ENCODE measurements around the gene CEP41.
"Not testable (repeated sequence)": the region's sequence is repeated elsewhere in the genome, so short reads cannot be mapped to it uniquely, and the experiment has no call there.

CEP41 gene

DNA sequence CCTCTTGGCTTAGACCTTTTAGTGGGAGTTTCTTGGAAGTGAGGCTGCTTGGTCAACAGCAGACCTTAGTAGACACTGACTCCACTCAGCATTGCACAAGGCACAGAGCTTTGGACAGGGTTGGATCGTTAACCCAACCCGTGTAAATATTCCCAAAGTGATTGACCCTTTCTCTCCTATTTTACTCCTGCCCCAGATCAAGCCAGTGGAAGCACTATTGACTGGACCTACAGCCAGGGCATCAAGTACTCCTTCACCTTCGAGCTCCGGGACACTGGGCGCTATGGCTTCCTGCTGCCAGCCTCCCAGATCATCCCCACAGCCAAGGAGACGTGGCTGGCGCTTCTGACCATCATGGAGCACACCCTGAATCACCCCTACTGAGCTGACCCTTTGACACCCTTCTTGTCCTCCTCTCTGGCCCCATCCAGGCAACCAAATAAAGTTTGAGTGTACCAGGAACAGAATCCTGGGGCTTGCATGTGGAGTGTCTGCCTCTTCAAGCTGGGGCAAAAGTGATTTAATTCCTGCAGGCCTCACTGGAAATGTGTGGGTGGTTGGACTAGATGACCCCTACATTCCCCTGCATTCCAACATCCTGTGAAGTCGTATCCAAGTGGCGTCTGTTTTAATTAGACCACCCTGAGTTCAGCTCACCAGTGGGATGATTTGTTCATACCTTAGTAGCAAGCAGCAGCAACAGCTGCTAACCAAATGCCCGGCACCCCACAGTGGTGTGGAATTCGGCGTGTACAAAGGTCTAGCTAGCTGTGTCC is 53.0 kb downstream of the CEP41 start:
- peak; percentile 60 for DNase-seq (ENCODE audit: low read depth)

DNA sequence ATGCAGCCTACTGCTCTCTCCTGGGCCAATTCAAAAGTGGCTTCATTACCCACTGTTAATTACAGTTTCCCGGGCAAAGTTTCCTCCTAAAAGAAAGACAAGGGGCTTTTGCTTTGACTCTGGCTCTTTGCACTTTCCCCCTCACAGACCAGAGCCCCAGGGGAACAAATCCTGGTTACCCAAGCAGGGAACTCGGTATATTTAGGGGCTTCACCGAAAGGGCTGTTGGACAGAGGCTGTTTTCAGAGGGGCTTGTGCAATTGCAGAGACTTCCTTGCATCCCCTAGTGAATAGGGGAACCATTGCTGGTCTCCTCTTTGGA is 53.5 kb downstream of the CEP41 start:
- DNase-seq (ENCODE audit: low read depth), result no peak

DNA sequence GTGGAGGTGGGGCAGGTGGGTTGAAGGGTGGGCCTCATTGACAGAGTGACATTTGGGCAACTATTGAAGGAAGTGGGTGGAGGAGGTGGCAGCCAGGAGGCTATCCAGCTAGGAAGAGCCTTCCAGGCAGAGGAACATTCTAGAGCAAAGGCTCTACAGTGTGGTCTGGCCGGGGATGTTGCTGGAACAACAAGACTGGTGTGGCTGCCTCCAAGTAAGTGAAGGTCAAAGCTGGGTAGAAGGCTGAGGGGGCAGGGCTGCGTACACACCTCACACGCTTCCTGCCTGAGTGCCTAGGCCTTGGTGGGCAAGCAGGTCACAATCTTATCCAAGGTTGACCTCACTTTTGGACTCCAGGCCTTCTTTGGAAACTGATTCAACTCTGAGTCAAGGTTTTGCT is 53.9 kb downstream of the CEP41 start:
- DNase-seq (ENCODE audit: low read depth), result no peak

DNA sequence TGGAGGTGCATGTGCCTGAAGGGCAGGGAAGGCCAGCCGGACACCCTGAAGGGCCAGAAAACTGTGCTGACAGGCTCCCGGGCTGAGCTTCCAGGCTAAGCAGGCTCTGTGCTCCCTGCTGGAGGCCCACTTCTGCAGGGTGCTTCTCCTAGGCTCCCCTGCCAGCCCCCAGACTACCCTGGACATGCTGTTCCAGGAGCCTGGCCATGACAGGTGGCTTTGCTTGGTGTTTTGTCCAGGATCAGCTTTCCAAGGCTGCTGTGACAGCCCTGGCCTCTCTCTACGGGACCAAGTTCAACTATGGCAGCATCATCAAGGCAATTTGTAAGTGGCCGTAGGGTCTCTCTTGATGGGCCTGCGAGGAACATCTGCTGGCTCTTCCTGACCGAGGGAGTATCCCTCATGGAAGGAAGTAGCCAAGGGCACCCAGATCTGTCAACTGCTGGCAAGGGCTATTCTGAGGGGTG is 55.2 kb downstream of the CEP41 start:
- no peak for DNase-seq (ENCODE audit: low read depth)

DNA sequence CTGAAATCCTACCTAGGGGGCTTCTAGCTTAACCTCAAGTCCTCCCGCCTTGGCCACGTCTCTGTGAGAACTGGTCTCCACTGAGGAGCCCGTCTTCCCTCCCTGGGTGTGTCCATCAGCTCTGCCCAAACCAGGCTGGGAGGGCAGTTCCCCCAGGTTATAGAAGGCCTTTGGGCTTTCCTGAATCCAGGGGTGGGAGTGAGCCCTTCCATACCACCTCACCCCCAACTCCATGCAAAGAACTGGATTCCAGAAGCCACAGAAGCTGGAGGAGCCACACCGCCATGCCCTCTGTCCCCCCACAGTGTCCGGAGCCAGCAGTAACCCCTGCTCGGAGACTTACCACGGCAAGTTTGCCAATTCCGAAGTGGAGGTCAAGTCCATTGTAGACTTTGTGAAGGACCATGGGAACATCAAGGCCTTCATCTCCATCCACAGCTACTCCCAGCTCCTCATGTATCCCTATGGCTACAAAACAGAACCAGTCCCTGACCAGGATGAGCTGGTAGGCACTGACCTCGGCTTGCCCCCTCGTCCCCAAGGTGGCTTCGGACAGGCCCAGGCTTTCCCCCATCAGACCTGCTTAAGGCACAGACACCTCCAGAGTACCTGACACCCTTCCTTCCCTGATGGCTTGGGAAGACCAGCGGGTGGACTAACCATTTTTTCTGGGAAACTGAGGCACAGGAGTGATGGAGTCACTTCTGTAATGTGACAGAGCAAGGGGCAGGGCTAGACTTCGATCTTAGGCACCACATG is 55.8 kb downstream of the CEP41 start:
- no peak for DNase-seq (ENCODE audit: low read depth)

DNA sequence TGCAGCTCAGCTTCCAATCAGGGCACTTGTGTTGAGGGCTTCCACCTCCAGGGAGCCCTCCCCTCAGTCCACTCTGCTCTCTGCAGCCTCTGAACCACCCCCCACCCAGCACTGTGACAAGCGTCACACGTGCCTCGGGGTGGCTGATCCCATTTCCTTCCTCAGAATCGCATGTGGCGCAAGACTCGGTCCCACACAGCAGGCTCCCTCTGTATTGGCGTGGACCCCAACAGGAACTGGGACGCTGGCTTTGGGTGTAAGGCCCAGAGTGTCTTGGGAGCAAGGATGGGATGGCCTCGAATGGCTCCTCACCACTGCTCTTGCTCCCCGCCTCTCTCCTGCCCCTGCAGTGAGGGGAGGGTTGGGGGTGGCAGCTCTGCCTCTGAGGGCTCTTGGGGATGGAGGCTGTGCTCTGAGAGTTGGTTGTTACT is 56.4 kb downstream of the CEP41 start:
- DNase-seq (ENCODE audit: low read depth), result no peak

DNA sequence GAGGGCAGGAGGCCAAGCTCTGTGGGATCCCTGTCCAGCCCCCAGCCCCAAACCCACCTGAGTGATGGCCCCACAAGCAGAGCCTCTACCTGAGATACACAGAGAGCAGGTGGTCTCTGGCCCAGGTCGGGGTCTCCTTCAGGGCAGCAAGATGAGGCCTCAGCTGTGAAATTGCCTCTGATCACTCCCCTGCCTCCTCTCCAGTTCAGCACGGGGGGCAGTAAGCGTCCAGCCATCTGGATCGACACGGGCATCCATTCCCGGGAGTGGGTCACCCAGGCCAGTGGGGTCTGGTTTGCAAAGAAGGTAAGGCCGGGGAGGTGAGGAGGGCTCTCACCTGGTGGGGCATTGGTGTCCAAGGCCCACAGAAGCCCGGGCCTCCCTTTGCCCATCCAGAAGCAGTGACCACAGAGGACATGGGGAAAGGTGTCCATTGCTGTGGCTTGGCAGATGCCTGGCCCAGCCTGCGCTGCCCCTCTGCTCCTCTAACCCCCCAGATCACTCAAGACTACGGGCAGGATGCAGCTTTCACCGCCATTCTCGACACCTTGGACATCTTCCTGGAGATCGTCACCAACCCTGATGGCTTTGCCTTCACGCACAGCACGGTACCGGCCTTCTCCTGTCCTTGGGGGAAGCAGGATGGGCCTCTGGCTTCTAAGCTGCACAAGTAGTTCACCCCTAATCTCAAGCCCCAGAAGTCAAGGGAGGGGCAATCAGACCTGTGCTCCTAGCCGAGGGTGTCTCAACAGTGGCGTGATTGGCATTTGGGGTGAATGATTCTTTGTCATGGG is 57.4 kb downstream of the CEP41 start:
- DNase-seq (ENCODE audit: low read depth), result no peak

DNA sequence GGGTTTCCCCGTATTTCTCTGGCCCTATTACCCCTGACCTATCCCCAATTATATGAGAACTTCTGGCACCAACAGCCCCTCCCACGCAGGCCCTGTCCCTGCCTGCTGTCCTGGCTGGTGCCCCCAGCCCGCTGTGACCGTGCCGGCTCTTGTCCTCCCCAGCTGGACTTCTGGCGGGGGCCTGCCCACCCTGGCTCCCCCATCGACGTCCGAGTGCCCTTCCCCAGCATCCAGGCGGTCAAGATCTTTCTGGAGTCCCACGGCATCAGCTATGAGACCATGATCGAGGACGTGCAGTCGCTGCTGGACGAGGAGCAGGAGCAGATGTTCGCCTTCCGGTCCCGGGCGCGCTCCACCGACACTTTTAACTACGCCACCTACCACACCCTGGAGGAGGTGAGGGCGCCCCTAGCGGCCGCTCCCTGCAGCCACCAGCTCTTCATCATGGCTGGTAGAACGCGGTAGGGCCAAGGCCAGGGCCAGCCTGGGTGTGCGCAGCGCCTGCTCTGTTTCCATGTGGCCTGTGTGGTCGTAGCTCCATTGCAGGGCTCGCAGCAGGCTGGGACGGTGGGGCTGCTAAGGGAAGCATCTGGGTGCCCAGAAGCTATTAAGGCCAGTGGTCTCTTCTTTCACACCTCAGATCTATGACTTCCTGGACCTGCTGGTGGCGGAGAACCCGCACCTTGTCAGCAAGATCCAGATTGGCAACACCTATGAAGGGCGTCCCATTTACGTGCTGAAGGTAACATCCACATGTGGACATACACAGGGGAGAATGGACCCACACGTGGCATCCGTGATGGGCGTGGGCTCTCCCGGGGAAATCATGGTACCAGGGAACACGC is 59.1 kb downstream of the CEP41 start:
- no peak for DNase-seq (ENCODE audit: low read depth)

DNA sequence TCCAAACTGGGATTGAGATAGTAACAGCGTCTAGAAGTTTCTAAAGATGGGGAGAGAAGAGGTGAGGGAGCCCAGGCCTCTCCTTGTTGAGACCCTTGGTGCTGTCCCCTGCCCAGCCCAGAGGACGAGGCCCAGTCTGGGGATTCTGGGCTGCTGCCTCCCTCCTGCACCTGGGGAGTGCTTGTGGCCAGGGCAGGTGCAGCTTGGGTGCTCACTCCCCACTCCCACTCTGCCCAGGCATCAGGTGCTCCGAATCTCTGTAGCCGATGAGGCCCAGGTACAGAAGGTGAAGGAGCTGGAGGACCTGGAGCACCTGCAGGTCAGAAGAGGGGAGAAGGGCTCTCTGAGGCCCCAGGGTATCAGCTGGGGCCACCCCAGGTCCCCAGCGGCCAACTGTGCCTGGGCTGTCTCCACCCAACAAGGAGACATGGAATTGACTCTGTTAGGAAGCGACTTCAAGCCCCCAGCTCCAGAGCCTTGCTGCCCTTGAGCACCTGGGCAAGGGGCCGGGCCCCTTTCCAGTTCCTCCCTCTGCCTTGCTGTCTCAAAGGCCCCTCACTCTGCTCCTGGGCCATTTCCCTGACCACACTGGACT is 59.9 kb downstream of the CEP41 start:
- DNase-seq (ENCODE audit: low read depth), result no peak

DNA sequence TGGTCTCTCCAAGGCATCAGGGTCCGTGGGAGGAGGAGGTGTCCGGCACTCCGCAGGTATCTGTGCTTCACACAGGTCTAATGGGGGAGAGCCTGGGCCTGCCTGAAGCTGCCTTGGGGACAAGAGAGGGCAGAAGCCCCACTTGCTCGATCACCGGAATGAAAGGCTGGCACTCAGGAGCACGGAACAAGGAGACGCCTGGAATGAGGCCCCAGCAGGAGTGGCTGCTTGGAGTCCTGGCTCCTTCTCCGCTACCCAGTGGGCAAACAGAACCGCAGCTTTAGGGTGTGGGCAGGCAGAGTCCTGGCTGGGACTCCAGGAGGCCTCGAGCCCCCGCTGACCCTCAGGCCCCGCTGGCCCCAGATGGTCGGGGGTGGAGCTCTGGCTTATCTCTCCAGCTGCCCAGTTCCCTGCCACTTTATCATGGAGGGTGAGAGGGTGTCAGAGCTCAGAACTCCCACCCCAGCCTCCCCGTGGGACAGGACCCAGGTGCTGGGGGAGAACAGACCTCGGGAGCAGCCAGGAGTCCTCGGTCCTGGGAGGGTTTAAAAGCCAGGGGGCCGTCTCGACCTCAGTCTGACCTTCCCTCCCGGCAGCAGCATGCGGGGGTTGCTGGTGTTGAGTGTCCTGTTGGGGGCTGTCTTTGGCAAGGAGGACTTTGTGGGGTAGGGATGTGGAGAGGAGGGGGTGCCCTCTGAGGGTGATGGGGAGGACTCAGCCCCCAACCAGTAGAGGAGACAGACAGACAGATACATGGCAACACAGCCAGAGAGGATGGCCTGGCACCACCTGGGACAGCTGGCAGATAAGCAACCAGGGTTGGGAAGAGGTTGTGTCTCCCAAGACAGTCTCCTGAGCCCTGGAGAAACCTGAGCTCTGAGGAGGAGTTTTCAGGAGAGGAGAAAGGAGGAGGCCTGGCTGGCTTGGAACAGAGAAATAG is 60.6 kb downstream of the CEP41 start, which contains the start of gene CPA1:
CPA1 (plus strand) TSS at position 574 of the 940 bp plus-strand sequence; CDS start at position 601, 27 bp downstream.
- no peak for DNase-seq (ENCODE audit: low read depth)

DNA sequence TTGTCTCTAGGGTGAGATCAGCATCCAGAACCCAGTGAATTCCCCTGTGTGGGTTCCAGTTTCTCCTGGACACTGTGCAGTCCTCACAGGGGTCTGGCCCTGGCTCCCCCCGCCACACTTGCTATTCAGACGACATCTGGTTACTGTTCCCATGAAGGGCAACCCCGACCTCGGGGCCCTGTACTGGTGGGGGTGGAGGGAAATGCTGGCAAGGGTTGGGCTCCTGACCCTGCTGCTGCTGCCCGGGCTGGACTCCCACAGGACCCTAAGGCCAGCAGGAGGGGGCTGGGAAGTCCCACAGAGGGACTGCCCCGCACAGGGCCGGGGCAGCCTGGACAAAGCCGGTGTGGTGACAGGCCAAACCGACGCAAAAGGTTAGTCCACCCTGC is 61.3 kb downstream of the CEP41 start:
- DNase-seq (ENCODE audit: low read depth), result no peak

DNA sequence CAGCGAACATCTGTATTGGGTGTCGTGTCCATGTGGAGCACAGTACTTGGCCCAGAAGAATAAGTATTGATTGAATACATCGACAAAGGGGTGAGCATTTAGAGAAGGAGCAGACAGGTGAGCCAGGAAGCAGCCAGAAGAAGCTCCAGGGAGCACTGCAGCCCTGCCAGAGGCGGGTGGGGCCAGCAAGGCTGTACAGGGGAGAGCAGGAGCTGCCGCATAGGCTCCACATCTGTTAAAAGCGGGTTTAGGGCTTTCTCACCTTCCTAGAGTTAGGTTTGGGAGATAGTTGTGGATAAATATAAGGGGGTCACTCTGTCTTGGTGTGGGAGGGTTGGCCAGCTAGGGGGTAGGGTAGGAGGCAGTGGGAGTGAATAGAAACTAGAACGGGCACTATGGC is 61.8 kb downstream of the CEP41 start:
- DNase-seq (ENCODE audit: low read depth), result no peak

DNA sequence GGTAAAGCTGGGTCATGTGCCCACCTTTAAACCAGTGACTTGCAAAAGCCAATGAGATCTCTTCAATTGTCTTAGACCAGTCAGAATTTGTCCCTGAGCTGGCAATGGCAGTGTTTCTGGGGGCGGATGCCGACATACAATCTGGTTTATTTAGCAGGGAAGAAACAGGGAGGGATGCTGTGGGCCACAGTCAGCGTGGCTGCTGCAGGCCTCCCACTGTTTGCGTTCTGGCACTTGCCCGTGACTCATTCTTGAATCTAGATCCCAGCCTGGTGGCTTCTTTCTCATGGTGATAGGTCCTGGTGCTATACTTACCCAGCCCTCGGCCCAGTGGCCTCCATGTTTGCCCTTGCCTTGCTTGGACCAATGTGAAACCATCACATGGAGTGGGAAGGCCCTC is 63.6 kb downstream of the CEP41 start:
- DNase-seq (ENCODE audit: low read depth), result no peak

DNA sequence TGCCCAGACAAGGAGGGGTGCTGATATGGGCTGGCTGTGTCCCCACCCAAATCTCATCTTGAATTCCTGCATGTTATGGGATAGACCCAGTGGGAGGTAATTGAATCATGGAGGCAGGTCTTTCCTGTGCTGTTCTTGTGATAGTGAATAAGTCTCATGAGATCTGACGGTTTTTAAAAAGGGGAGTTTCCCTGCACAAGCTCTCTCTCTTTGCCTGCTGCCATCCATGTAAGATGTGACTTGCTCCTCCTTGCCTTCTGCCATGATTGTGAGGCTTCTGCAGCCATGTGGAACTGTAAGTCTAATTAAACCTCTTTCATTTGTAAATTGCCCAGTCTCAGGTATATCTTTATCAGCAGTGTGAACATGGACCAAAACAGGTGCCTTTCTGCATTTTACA is 64.4 kb downstream of the CEP41 start:
- DNase-seq (ENCODE audit: low read depth), result not testable (repeated sequence)

DNA sequence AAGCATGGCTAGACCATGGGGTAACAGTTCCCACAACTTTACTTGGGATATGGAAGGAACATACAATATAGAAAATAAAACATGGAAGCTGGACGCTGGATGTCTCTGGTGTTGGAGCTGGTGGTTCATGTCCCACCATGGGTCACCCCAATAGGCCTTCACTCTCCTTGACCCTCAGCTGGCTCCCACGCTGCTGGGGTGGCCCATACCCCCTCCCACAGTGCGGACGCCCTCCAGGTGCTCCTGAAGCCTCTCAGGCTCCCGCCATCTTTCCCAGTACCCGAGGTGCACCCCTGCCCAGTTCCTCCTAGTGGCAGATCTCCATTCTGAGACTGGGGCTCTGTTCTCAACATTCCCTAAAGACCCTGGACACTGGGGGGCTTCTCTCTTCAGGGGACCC is 66.3 kb downstream of the CEP41 start:
- no peak for DNase-seq (ENCODE audit: low read depth)

DNA sequence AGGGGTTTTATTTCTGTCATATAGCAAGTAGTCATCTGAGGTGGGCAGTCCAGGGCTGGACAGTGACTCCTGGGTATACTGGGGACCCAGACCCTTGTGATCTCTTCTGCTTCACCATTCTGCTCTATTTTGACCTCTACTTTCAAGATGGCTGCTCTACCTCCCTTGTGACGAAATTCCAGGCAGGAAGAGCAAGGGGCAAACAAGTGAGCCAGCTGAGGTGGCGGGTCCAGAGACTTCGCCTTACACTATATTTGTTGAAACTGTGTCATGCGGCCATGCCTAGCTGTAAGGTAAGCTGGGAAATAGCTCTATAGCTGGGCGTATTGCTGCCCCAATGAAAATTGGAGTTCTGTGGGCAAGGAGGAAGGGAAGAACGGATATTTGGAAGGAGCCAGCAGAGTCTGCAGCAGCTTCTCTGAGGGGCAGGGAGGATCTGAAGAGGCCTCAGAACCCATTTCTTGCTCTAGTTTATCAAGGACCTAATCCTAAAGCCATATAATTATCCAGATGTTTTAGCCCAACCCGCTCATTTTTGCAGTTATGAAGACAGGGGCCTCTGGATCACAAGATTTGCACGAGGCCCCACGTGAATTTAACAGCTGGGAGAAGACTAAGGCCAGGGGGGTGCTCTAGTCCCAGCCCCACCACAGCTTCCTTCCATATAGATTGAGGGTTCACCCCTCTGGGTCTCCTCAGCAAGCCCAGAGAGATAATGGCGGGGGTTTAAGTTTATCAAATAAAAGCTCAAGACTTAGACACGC is 68.2 kb downstream of the CEP41 start:
- DNase-seq (ENCODE audit: low read depth), result no peak

DNA sequence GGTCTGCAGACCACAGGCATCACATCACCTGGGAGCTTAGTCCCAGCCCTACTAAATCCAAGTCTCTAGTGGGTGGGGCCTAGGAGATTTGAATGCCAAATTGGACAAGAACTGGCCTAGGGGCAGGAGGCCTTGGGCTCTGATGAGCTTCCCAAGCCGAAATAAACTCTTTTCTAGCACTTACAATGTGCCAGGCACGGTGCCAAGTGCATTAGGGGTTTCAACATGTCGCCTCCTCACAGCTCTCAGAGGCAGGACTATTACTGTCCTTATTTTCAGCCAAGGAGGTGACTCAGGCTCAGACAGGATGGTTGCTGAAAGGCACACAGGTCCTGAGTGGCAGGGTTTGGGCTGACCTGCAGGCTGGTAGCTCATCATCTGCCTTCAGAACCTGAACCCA is 69.8 kb downstream of the CEP41 start:
- DNase-seq (ENCODE audit: low read depth), result peak; percentile 75

DNA sequence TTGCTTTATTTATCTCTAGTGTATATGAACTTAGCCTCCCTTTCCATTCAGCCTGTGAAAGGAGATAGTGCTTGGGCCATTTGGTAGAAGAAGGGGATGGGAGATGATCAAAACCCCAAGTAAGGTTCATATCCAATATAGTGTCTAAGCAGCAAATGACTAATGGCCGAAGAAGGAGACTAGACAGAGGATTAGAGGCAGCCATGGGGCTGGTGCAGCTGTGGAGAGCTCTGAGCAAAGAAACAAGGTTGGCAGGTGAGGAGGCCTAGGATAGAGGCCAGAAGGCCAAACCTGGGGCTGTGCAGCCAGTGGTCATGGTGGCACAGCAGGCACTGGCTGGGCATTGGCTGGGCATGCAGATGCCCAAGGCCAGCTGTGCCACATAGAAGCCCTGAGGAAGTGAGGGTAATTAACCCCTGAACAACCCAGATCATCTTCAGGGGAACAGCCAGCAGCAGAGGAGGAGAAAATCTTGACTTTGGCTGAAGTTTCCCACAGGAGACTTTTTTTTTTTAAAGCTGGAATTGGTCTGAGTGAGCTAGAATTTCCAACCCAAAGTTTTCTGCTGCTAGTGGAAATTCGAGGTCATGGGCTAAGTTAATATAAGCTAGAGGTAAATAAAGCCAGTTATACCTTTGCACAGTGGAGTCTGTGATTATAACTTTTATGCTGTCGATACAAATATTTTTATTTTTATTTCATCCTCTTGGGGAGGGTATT is 70.8 kb downstream of the CEP41 start:
- peak; percentile 49 for DNase-seq (ENCODE audit: low read depth)

Measured in EH (cell line).